Loucy (cell line): Measurements from ENCODE around the gene ANXA8.

Experiments used
- H2AFZ ChIP-seq: fragments of 200-600 bp; sonication (generic); 2 replicates; pipeline ENCODE4 v1.6.0; 2016; ENCODE audit warnings: antibody characterized with exemption, mild to moderate bottlenecking, low read length, moderate library complexity
- H3F3A ChIP-seq: fragments of 200-600 bp; 2 replicates; pipeline ENCODE4 v1.6.0; 2016; ENCODE audit warnings: antibody characterized with exemption, low read depth, mild to moderate bottlenecking
- H3K27me3 ChIP-seq: fragments of 200-600 bp; sonication (generic); 2 replicates; pipeline ENCODE4 v1.6.1; 2014; ENCODE audit warnings: low read length, mild to moderate bottlenecking; ENCODE audit not compliant: insufficient read depth, poor library complexity, severe bottlenecking
- H3K36me3 ChIP-seq: fragments of 200-600 bp; sonication (generic); 2 replicates; pipeline ENCODE4 v1.6.1; 2016; ENCODE audit warnings: low read length; ENCODE audit not compliant: insufficient read depth
- H3K4me1 ChIP-seq: fragments of 200-600 bp; sonication (generic); 2 replicates; pipeline ENCODE4 v1.5.1; 2014; ENCODE audit warnings: low read length, mild to moderate bottlenecking; ENCODE audit not compliant: insufficient read depth, poor library complexity, severe bottlenecking
- H3K4me2 ChIP-seq: fragments of 200-600 bp; sonication (generic); 2 replicates; pipeline ENCODE4 v1.6.0; 2014; ENCODE audit warnings: antibody characterized with exemption, low read length, low read depth, mild to moderate bottlenecking; ENCODE audit not compliant: poor library complexity, severe bottlenecking
- H3K4me3 ChIP-seq: fragments of 200-600 bp; sonication (generic); 2 replicates; pipeline ENCODE4 v1.5.1; 2014; ENCODE audit warnings: low read length, mild to moderate bottlenecking, mixed read lengths; ENCODE audit not compliant: poor library complexity, severe bottlenecking
- H3K79me2 ChIP-seq: fragments of 200-600 bp; sonication (generic); 2 replicates; pipeline ENCODE4 v1.6.1; 2014; ENCODE audit warnings: low read length; ENCODE audit not compliant: insufficient read depth
- H3K9ac ChIP-seq: fragments of 200-600 bp; sonication (generic); 2 replicates; pipeline ENCODE4 v1.6.0; 2014; ENCODE audit warnings: mild to moderate bottlenecking, low read depth, low read length, moderate library complexity; ENCODE audit not compliant: poor library complexity, severe bottlenecking
- H3K9me2 ChIP-seq: fragments of 200-600 bp; sonication (generic); replicated peaks from 2 replicates; pipeline ENCODE4 v1.6.1; 2016; ENCODE audit warnings: low read depth, low read length, mixed read lengths
- H3K9me3 ChIP-seq: fragments of 200-600 bp; sonication (generic); 2 replicates; pipeline ENCODE4 v1.6.1; 2014; ENCODE audit warnings: mild to moderate bottlenecking, antibody characterized with exemption, low read length, low read depth; ENCODE audit not compliant: insufficient read depth
- H4K20me1 ChIP-seq: fragments of 200-600 bp; sonication (generic); 2 replicates; pipeline ENCODE4 v1.6.0; 2014; ENCODE audit warnings: antibody characterized with exemption, low read length, mild to moderate bottlenecking; ENCODE audit not compliant: insufficient read depth, poor library complexity, severe bottlenecking
- CTCF ChIP-seq: fragments of 200-600 bp; sonication (generic); conservative IDR thresholded peaks from 2 replicates; pipeline ENCODE4 v1.5.1; 2014; ENCODE audit warnings: mild to moderate bottlenecking, antibody characterized with exemption, low read length
- EZH2phosphoT487 ChIP-seq: fragments of 200-600 bp; IDR thresholded peaks from 2 replicates; pipeline ENCODE4 v1.6.1; 2018; ENCODE audit warnings: antibody characterized with exemption, mild to moderate bottlenecking, moderate library complexity, borderline replicate concordance

The ANXA8 gene

GRCh38 chr10:47435081-47435480 lies 48.8 kb downstream of the ANXA8 start:
- H3K9me2 ChIP-seq: no peaks in the 10 kb centered on the region
- H3K27me3 ChIP-seq: no peaks in the 10 kb centered on the region
- no peak overlapping the region for H3K9ac ChIP-seq
- TF ChIP-seq EZH2phosphoT487 (no peak), CTCF (no peak)
- H3K36me3 ChIP-seq: no peaks in the 10 kb centered on the region
- no peaks in the 10 kb centered on the region for H4K20me1 ChIP-seq
- no peak overlapping the region for H3K4me2 ChIP-seq
- H3K4me3 ChIP-seq: no peak overlapping the region
- no peaks in the 10 kb centered on the region for H3K4me1 ChIP-seq
- H2AFZ ChIP-seq: no peak overlapping the region
- H3K79me2 ChIP-seq: no peaks in the 10 kb centered on the region
- no peaks in the 10 kb centered on the region for H3K9me3 ChIP-seq
- no peaks in the 10 kb centered on the region for H3F3A ChIP-seq

GRCh38 chr10:47425813-47426419 lies 58.0 kb downstream of the ANXA8 start:
- Histone ChIP-seq H3K9ac (no peak overlapping the region), H3K9me3 (no peaks in the 10 kb centered on the region), H3K4me1 (no peaks in the 10 kb centered on the region), H3K4me3 (no peak overlapping the region), H3K79me2 (no peaks in the 10 kb centered on the region), H3K4me2 (no peak overlapping the region), H2AFZ (no peak overlapping the region), H3K9me2 (no peaks in the 10 kb centered on the region), H3F3A (no peaks in the 10 kb centered on the region), H3K27me3 (no peaks in the 10 kb centered on the region), H3K36me3 (no peaks in the 10 kb centered on the region), H4K20me1 (no peaks in the 10 kb centered on the region)
- TF ChIP-seq CTCF (no peak), EZH2phosphoT487 (no peak)

GRCh38 chr10:47424231-47424630 lies 59.7 kb downstream of the ANXA8 start:
- no peaks in the 10 kb centered on the region for H3K9me3 ChIP-seq
- no peak overlapping the region for H2AFZ ChIP-seq
- H3K9me2 ChIP-seq: no peaks in the 10 kb centered on the region
- no peak overlapping the region for H3K4me2 ChIP-seq
- TF ChIP-seq CTCF (no peak), EZH2phosphoT487 (no peak)
- H4K20me1 ChIP-seq: no peaks in the 10 kb centered on the region
- H3K79me2 ChIP-seq: no peaks in the 10 kb centered on the region
- H3K4me3 ChIP-seq: no peak overlapping the region
- H3F3A ChIP-seq: no peaks in the 10 kb centered on the region
- H3K27me3 ChIP-seq: no peaks in the 10 kb centered on the region
- H3K36me3 ChIP-seq: no peaks in the 10 kb centered on the region
- no peaks in the 10 kb centered on the region for H3K4me1 ChIP-seq
- H3K9ac ChIP-seq: no peak overlapping the region
